NCI-H2196 treated with DMSO at 0.1 percent for 48 hours (cell line): ENCODE measurements around the gene CRISP1.
"Not testable (repeated sequence)": the region's sequence is repeated elsewhere in the genome, so short reads cannot be mapped to it uniquely, and the experiment has no call there.

Experiments
- DNase-seq: peaks from one replicate; lab custom pipeline; 2025; ENCODE audit not compliant: unreplicated experiment; lab: John Stamatoyannopoulos, UW

CRISP1 gene

DNA sequence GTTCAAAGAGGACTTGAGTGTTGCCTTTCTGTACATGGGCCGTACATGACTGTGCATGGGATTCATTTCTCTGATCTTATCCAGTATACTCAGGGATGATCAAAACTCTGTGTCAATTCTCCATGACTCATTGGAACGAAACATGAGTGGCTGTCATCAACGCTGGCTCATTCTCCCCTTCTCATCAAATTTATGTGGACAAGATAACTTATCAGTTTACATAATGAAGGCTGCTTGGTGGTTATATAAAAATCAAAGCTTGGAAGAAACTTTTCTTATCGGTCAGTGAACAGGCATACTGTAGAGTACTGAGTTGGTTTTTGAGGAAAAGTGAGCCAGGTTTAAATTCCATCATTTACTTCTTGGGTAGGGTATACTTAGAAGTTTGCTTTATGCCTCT is 24.9 kb downstream of the CRISP1 start:
- DNase-seq = no peak

DNA sequence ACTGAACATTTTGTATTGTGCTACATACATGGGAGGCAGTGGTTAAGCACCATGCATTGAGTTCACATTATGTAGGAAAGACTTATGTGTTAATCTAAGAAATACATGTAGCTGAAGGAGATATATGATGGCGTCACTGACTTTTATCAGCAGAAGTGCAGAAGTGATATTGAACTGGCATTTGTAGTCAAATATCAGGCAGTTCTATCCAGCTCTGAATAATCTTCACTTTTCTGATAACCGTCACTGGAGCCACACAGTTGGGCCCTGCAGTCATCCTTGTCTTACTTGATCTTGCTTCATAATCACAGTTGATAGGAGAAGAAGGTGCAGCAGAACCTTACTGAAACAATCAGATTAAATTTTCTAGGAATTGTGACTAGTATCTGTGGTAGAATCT is 26.4 kb downstream of the CRISP1 start:
- no peak for DNase-seq

DNA sequence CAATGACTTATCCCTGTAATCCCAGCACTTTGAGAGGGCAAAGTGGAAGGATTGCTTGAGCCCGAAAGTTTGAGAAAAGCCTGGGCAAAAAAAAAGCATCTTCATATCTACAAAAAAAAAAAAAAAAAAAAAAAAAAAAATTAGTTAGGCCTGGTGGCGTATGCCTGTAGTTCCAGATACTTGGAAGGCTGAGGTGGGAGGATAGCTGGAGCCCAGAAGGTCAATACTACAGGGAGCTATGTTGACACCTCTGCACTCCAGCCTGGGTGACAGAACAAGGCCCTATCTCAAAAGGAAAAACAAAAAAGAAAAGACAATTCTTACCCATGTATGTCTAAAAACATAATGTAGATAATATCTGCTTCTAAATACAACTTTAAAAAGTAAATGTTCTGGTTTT is 27.2 kb downstream of the CRISP1 start:
- DNase-seq = no peak

DNA sequence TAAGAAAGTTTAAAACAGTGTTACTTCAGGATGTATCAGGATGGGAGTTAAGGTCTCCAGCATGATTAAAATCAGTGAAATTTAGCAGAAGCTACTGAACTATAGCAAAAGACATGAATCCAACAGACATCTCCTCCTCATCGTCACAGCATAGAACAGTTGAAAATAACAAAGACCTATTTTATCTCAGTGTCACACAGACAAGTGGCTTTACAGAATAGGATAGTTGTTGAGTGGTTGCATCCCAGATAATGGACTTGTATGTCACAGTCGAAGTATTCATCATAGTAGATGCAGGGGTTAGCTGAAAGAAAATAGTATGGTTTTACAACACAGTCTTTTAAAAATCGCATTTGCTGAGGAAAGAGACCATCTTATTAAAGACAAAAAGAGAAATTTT is 31.2 kb downstream of the CRISP1 start:
- DNase-seq = no peak

DNA sequence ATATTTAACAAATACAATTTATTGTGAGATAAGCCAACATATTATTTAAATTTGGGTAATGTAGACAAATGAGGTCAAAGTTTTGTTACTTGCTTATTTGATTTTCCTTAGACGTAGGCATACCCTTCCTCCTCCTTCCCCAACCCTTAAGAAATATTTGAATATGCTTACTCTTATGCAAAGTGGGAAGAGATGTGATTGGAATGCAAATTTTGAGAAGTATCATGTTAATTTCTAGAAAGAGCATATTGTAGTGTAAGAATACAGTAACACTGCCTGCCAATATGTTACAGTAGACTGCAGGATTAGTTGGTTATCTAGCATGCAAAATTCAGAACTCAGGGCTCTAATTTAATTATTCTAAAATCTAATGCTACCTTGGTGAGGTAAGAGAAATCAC is 32.9 kb downstream of the CRISP1 start:
- no peak for DNase-seq

DNA sequence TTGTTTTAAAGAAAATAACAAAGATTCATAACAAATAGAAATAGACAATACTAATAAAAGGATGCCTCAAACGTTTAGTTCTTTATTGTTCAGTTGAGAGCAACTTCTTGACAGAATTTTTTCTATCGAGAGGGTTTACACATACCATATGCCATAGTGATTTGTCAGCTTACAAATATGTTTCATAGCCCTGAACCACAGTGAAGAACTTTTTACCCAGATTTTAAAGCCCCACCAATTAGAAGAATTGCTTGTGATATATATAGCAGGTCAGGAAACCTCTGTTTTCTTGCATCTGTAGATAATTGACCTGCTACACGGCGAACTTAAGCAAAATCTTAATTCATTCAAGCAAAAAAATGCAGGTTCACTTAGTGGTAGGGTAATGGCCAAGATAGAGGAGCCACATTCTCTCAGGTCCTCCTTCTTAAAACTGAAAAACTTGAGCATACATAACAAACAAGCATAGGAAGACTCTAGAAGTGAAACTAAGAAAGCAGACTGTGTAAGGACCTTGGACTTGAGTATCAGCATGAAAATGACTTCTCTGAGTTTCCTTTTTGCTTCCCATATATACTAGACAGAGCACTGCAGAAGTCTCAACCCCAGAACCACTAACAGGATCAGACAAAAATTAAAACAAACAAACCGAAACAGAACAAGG is 39.5 kb downstream of the CRISP1 start:
- no peak for DNase-seq

DNA sequence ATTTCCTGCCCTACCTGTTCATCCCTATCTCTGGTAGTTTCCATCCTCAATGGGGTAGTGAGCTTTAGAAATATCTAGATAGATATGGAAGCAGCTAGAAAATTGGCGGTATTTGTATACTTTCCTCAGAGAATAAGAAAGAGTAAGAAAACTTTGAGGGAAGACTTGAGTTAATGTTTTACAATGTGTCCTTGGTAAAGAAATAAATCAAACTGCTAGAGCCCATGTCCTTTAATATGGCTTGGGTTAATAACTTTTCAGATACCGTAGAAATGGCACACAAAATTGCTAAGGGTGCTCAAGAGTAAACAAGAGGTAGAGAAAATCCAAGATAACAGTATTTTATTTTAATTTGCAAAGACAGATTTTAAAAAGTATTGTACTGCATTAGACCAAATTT is 51.2 kb downstream of the CRISP1 start:
- no peak for DNase-seq

DNA sequence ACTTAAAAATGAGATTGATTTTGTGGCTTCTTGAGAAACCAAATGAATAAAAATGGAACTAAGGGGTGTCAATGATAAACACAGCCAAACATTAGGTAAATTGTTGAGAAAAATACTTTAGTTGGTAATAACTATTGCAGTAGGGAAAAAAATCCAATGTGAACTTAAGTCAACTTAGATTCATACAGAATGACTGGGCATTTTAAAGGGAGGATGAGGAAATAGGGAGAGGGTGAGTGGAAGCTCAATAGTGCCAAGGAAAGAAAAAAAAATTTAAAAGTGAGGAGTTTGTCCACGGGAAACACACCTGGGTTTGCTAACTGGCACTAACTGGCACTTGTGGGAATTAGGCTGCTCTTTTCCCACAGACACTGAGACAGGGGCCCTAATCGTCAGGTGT is 53.1 kb downstream of the CRISP1 start:
- no peak for DNase-seq

DNA sequence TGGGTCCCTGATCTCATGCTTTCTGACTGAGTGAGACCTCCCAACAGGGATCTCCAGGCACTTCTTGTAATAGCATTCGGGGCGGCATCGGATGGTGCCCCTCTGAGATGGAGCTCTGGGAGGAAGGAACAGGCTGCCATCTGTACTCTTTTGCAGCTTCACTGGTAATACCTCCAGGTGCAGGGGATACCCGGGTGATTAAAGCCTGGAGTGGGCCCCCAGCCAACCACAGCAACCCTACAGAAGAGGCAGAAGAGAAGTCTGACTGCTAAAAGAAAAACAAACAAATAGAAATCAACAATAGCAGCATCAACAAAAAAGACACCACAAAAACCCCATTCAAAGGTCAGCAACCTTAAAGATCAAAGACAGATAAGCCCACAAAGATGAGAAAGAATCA is 60.2 kb downstream of the CRISP1 start:
- no peak for DNase-seq

DNA sequence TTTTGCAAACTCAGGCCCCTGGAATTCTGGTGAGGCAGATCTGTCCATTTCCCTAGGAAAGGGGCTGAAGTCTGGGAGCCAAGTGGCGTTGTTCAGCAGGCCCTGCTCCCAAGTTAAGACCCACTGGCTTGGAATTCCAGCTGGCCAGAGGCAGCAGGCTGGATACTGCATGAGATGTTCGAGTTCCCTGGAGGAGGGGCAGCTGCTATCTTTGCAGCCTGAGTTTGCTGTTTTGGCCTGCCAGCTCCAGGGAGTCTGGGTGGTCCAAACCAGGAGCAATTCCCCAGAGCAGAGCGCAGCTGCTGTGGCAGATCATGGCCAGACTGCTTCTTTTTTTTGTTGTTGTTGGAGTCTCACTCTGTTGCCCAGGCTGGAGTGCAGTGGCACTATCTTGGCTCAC is 61.1 kb downstream of the CRISP1 start:
- no peak for DNase-seq

DNA sequence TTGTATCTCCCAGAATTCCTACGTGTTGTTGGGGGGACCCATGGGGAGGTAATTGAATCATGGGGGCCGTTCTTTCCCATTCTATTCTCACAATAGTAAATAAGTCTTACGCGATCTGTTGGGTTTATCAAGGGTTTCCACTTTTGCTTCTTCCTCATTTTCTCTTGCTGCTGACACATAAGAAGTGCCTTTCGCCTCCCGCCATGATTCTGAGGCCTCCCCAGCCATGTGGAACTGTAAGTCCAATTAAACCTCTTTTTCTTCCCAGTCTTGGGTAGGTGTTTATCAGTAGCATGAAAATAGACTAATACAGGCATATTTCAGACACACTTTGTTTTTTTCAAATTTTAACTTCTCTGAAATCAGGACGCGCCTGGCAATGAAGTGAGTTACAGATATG is 64.8 kb downstream of the CRISP1 start:
- DNase-seq = no peak

DNA sequence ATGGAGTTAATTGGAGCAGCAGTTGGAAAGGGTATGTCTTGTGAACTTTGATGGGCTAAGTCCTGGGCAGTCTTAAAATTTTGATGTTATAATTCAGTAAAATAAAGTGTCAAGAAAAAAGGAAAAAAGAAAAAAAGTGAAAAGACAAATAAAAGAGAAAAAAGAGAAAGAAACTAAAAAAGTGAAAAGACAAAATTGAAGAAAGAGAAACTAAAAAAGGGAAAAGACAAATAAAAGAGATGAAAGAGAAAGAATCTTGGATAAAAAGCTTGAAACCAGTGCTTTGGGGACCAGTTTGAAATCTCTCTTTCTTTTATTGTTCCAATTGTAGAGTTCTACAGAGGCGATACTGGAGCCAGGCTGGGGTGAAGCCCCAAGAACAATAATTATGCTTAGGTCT is 67.2 kb downstream of the CRISP1 start:
- DNase-seq = no peak

DNA sequence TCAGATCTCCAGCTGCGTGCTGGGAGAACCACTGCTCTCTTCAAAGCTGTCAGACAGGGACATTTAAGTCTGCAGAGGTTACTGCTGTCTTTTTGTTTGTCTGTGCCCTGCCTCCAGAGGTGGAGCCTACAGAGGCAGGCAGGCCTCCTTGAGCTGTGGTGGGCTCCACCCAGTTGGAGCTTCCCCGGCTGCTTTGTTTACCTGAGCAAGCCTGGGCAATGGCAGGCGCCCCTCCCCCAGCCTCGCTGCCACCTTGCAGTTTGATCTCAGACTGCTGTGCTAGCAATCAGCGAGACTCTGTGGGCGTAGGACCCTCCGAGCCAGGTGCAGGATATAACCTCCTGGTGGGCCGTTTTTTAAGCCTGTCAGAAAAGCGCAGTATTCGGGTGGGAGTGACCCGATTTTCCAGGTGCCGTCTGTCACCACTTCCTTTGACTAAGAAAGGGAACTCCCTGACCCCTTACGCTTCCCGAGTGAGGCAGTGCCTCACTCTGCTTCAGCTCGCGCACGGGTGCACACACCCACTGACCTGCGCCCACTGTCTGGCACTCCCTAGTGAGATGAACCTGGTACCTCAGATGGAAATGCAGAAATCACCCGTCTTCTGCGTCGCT is 69.4 kb downstream of the CRISP1 start:
- DNase-seq = not testable (repeated sequence)

DNA sequence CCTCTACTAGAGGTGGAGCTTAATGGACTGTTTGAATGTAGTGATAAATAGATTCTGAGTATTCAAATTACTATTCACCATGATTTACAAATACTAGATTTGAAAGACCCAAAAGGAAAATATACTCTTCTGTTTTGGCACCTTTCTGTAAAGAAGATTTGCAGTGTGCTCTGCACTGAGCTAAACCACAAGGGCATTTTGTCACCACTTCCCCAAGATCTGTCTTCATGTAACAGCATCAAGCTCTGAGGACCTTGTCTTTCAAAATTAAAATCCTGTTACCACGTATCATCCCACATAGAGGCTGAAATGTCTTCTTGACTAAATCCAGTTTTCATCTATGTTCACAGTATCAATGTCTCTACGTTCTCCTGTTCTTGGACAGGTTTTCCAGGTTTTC is 76.0 kb downstream of the CRISP1 start:
- no peak for DNase-seq

DNA sequence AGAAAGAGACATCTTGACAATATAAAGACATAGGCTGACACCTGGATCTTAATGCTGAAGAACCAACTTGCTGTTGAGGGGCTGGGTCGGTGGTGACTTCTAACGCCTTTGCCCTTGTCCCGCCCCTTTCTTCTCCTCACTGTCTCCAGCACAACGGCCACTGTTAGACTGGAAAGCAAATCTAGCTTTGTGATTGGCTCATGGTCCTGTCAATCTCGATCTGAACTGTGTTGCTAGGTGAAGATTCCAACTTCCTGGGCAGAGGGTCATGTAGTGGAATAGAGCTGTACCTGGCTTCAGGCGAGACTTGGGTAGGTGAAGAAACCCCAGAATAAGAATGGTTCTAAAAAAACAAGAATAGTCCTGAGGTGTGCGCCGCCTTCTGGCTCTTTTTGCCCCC is 79.2 kb downstream of the CRISP1 start, which contains the start of gene PGK2:
Gene PGK2, minus strand, starts transcription at position 110 of the 400 bp plus-strand sequence. Its CDS starts 98 bp downstream, at position 12.
- DNase-seq = no peak

DNA sequence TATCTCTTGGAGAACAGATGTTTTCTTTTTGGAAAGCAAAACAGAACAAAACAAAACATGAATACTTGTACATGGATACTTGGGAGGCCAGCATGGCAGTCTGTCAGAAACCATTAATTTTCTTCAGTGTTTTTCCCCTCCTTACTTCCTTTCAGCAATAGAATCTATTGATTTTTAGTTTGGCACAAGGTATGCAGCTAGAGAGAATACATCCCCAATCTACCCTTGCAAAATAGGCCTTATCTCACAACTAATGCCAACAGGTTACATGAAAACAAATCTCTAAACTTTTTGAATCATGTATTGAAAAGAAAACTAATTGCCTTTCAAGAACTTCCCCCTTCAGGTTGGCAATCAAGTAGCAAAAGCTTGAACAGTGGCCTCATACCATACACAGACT is 82.1 kb downstream of the CRISP1 start:
- no peak for DNase-seq
